Fibroblast of villous mesenchyme (primary cell): Measurements from ENCODE around the gene CEMIP2. TPM values are rescaled to one million over a fixed set of nuclear protein-coding genes. Genes with fewer than 3 reads are reported as not detected.
"Not testable (repeated sequence)": the region's sequence is repeated elsewhere in the genome, so short reads cannot be mapped to it uniquely, and the experiment has no call there.

ENCODE experiments used
- DNase-seq: peaks from one replicate; pipeline ENCODE4 v3.0.0-alpha.2; 2010; ENCODE audit warnings: low read depth
- H3K4me3 ChIP-seq: 2 replicates; pipeline ENCODE4 v1.5.1; 2011; ENCODE audit warnings: low read depth, mild to moderate bottlenecking, low read length
- CTCF ChIP-seq: IDR thresholded peaks from 2 replicates; pipeline ENCODE4 v1.5.1; 2012; ENCODE audit warnings: low read depth, mild to moderate bottlenecking, low read length; ENCODE audit not compliant: insufficient read depth
- total RNA-seq: library from RNA; depleted of rRNA; stranded (reverse); fragments of >200 nt; gene quantifications from 2 replicates; pipeline ENCODE4 v1.2.3, GENCODE V29; 2012

The CEMIP2 gene
- total RNA-seq, 1 donor = 180 TPM

DNA sequence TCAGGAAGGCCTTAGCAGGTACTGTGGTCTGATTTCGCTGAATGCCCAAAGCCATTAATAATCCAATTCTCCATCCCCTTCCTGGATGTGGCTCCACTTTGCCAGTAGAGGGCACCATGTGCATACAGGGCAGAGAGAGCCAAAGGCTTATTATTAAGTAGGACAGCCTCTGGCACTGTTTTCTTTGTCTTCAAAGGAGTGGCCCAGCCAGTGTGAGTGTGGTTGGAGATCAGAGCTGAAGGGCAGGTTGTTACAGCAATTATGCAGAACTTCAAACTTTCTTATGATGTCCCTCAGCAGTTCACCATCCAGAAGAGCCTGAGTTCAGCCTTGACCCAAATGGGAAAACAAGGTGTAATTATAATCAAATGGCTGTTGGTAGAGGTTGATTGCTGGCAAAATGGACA lies 38.6 kb upstream of the CEMIP2 start:
- no peak overlapping the region for H3K4me3 ChIP-seq
- DNase-seq = peak; percentile 72

GRCh38 chr9:71805096-71805495 lies 36.8 kb upstream of the CEMIP2 start:
- not testable (repeated sequence) for DNase-seq

More for the DNA sequence above, 38.6 kb upstream of the CEMIP2 start:
- peak; percentile 98 for TF ChIP-seq CTCF

DNA sequence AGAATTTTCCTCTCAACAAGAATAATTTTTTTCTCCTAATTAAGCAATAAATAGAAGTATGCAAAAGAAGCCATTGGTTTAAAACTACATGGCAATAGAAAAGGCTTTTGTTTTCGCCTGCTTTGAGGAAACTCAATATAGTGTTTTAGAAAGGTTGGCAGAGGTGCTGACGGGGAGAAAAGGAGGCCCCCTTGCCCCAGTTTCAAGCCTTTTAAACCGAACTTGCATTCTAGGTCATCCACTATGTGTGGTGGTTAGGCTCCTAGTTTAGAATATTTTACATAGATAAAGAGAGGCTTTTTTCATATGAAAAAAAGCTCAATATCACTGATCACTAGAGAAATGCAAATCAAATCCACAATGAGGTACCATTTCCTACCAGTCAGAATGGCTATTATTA lies 33.5 kb upstream of the CEMIP2 start:
- no peak for DNase-seq
- no peak overlapping the region for H3K4me3 ChIP-seq
- TF ChIP-seq CTCF = no peak

More at GRCh38 chr9:71805096-71805495, 36.8 kb upstream of the CEMIP2 start:
- H3K4me3 ChIP-seq = not testable (repeated sequence)

- TF ChIP-seq CTCF = no peak
- DNase-seq = no peak
- no peak overlapping the region for H3K4me3 ChIP-seq
Measured at GRCh38 chr9:71797266-71797665, 29.0 kb upstream of the CEMIP2 start.

- no peak for DNase-seq
- no peak for TF ChIP-seq CTCF
- H3K4me3 ChIP-seq = no peak overlapping the region
Measured at GRCh38 chr9:71796100-71796767, 27.9 kb upstream of the CEMIP2 start.

- DNase-seq = no peak
- TF ChIP-seq CTCF = no peak
- no peak overlapping the region for H3K4me3 ChIP-seq
Measured at GRCh38 chr9:71795097-71795813, 26.9 kb upstream of the CEMIP2 start.

- H3K4me3 ChIP-seq = no peak overlapping the region
- no peak for DNase-seq
- no peak for TF ChIP-seq CTCF
Measured at GRCh38 chr9:71793386-71794105, 25.2 kb upstream of the CEMIP2 start.
